ENCODE measurements around the gene FAM170B.

FAM170B gene

DNA sequence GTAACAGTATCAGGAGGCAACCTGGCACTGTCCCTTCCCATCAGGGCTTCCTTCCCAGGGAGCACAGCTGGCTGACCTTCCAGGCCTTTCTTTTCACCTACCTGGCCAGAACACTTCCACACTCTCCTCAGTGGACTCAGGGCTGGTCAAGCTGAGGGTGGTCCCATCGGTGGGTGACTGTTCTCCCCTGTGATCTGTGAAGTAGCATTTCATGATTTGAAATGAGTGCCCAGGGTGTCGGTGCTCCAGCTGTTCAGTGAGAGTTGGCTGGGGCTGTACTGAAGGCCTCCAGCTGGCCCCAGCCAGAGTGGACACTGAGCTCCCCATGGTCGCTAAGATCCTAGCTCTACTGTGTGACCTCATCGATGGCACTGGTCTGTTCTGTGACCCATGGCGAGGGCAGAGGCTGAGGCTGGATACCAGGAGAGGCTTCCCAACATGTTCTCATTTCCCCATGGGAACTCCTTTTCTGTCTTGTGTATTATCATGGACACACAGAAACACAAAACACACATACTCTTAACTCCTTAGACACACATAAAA, at the start of gene FAM170B:
Gene FAM170B, minus strand, starts transcription at position 316 of the 543 bp plus-strand sequence. Its CDS starts 103 bp downstream, at position 213.
- DNase-seq (ENCODE audit: low read depth, low spot score): no peak

DNA sequence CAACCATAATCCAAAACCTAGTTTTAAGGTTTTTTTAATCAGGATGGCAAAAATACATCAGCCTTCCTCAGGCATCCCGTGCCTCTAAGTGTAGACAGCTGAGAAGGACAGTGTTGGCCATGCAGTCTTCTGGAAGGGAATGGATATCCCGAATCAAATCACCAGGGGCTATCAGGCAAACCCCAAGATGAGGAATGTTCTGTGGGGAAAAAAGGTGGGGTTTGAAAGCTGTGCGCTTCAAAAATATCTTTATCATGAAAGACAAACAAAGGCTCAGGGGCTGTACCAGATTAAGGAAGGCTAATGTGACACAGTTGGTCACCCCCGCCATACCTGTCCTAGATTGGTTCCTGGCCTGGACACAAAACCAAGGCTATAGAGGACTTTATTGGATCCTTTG, 49.0 kb upstream of the FAM170B start:
- no peak for DNase-seq (ENCODE audit: low read depth, low spot score)

DNA sequence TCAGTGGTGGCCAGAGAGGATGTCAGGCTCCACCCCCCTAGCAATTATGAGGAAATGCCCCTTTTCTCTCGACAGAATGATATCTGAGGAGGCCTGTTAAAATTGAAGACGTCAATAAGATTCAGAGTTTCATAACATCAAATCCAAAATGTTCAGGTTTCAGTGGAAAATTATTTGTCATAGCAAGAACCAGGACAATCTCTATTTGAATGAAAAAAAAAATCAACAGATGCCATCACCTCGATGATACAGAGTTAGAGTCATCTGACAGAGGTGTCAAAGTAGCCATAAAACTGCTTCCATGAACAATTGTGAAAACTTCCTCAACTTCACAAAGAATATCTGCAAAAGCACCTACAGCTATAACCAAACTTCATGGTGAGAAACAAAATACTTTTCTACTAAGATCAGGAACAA, 46.6 kb upstream of the FAM170B start:
- no peak for DNase-seq (ENCODE audit: low read depth, low spot score)

DNA sequence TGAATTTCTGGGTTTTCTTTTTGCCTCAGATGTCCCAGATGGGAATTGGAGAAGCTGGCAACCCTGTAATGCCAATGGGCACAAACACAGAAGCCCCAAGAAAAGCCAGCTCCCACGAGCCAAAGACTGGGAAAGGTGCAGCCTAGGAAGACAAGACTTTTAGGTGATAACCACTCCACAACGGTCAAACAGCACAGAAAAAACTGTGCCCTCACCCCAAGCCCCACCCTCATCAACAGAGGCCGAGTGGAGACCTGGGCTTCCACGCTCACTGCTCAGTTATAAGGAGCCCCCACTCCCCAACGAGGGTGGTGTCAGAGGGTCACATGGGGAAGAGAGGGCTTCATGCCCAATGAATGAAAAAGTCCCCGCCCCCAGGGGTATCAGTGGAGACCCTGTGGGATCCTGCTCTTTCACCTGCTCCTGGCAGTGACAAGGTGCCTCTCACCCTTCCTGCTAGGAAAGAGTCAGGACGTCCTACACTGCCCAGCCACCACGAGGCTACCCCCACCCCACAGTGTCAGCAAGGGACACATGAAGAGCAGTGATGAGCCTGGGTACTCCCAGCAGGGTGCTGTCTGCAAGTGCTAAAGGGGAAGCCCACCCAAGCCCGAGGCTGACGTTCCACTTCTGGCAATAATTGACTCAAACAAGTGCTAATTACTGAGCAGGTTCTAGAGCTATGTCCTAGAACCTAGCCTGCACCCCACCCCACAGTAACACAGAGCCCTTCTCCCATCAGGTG, 46.0 kb upstream of the FAM170B start:
- no peak for DNase-seq (ENCODE audit: low read depth, low spot score)

DNA sequence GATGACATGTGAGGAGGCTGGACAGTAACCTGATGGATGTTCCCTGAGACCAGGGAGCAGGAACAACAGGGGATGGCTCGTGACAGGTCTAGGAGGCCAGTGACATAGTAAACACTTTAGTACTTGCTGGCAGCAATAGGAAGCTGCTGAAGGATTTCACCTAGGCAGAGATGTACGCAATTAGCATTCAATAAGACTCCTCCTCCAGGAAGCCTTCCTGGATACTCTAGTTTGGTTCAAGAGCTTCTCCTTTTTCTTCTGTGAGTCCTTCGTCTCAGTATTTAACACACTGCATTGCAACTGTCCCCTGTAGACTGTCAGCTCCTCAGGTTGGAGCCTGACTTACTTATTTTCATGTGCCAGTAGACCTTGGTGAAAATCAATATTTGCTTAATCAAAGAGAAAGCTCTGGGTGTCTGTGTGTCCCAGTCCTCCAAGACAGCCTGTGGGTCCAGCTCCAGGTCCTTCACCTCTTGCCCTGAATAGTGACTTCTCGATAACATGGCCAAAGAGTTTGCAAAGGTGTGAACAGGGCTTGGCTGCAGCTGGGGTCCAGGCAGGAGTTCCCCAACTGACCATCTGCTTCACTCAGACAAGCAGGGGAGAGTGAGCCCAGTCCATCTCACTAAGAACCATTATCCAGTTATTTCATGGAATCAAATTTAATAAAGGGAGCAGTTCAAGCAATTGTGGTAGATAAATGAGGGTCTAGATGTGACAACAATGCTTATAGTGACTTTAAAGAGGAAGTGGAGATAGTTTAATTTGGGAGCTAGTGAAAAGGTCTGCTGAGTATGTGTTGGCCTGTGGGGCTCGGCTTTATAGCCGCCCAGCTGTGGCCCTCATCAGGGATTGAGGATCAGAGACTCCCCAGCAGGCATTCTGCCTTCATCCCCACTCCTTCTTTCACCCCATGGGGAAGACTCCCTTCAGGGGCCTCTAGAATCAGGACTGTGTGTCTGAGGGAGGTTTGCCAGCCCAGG, 45.0 kb upstream of the FAM170B start:
- DNase-seq (ENCODE audit: low read depth, low spot score): no peak

GRCh38 chr10:49177391-49178355, 43.9 kb upstream of the FAM170B start:
- DNase-seq (ENCODE audit: low read depth, low spot score): no peak

DNA sequence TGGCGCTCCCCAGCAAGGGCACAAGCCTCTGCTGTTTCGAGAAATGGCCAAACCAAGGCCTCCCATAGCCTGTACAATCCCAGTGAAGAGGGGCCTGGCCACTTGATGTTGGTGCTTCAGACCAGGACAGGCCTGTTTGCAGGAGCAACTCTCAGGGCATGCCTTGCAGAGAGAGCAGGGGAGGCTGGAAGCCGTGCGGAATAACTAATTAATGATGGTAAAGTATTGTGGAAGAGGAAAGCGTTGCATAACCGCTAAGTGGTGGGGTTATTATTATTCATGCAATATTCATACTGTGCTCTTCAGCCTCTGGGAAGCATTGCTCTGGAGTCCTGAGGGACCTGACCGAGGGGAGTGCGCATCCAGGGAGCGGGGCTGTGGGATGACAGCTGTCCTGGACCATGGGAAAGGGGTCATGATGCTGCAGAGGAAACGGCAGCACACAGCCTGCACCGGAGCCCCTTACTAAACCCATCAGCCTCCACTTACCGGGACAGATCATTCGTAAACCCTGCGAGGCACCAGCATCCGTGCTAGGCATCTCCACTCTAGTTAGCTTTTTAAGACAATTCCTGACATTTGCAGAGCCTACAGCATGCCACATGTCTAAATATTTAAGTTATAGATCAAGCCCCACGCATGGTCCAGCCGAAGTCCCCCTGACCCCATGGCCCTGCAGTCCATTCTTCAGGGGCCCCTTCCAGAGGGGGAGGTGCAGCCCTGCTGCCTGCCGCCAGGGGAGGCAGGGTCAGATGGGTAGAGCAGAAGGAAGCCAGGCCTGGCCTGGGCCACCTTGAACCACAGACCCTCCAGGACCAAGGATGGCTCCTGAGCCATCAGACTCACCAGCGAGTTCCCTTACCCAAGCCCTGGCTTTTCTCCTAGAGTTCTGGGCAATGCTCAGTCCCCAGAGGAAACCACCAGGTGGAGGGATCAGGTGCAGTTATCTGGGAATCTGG, 42.8 kb upstream of the FAM170B start:
- DNase-seq (ENCODE audit: low read depth, low spot score): no peak

DNA sequence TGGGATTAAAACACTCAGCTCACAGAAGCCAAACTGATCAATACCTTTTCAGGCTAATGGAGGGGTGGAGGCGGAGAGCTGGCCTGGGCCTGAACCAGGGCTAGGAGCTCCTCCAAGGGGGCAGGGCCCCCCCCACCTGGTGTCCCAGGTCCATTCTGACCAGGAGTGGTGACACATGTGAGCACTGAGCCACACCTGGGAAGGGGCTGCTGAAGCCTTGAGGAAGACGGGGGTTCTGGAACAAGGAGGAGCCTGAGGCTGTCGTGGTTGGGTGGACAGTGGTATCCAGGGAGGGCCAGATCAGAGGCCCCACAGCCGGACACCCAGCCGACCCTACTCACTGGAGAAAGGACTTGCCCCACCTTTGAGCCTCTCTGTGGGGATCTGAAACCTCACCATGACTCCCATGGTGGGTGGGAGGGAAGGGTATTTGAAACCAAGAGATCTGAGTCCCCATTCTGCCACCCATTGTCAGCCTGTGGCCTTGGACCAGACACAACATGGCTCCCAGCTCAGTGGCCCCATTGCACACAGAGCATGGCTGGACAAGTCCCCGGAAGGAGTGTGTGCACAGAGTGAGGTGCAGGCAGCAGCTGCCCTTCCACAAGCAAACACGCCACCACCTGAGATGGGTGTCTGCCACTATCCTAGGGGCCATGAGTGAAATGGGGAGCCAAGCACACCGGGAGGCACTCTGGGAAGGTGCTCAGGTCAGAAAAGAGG, 41.9 kb upstream of the FAM170B start:
- no peak for DNase-seq (ENCODE audit: low read depth, low spot score)

GRCh38 chr10:49174926-49175500, 41.2 kb upstream of the FAM170B start:
- DNase-seq (ENCODE audit: low read depth, low spot score): no peak

GRCh38 chr10:49174261-49174925, 40.6 kb upstream of the FAM170B start:
- no peak for DNase-seq (ENCODE audit: low read depth, low spot score)

DNA sequence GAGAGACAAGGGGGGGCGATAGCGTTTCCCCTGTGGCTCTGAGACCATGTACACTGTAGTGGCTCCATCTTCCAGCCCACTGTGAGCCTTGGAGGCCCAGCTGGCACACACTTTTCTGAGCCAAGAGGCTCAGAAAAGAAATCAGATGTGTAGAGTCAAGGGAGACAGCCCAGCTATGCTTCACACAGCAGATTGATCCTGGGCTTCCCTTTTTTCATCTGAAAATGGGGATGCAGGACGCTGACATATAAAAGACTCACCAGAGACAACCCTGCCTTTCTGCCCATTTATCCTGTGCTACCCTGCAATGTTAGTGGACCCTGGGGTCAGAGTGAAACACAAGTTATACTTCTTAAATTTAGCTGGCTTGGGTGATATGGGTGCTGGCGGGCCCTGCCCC, 40.0 kb upstream of the FAM170B start:
- DNase-seq (ENCODE audit: low read depth, low spot score): no peak

DNA sequence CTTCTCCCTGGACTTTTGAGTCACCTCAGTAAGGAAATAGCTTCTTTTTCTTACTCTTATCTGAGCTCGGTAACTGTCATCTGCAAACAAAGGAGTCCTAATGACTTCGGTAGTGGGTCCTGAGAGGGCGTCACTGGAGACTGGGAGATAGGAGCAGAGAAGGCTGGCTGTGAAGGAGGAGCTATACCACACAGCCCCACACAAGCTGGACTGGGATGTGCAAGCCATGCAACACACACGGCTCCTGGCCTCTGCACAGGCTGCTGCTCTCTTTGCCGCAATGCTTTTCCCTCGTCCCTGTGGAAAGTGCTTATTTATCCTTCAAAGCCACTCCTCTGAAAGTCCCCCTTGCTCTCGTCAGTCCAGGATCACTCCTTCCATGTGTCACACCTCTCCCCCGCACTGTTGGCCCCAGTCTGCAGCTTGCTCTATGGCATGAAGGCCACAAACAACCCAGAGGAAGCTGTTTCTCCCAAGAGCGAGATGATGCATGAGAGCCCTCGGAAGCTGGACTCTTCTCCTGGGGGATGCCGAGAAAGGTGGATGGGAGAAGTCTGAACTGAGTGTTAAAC, 39.5 kb upstream of the FAM170B start:
- DNase-seq (ENCODE audit: low read depth, low spot score): no peak

DNA sequence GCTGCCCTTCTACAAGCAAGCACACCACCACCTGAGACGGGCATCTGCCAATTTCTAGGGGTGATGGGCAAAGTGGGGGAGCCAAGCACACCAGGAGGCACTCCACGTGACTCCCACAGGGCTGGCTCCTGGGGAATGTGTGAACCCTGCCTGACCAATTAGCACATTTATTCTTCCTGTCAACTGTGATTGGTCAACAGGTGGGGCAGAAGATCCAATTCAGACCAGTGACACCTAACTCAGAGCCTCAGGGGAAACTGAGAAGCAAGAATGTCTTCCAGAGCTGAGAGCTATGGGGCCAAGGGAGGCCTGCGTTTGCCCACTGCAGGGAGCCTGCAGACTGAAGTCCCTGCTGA, 38.9 kb upstream of the FAM170B start:
- DNase-seq (ENCODE audit: low read depth, low spot score): no peak

DNA sequence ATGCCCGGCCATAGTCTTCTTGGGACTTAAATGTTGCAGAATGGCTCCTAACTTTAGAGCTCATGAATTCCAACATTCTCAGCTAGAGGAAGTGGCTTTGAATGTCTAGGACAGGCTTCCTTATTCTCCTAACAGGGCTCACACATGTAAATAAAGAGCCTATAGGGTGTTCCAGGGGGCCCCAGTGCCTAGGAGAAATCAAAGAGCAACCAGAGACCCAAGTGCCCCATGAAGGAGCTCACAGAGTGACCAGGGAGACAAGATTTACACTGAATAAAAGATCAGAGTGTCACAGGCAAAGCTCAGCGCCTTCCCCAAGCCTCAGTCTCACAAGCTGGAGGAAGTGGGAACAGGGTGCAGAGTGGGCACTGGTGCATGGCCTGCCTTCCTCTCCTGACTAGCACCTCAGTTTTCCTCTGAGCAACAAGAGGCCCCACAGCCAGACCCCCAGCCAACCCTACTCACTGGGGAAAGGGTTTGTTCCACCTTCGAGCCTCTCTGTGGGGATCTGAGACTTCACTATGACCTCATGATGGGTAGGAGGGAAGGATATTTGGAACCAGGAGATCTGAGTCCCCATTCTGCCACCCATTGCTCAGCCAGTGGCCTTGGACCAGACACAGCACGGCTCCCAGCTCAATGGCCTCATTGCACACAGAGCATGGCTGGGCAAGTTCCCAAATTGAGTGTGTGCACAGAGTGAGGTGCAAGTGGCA, 38.4 kb upstream of the FAM170B start:
- DNase-seq (ENCODE audit: low read depth, low spot score): no peak

DNA sequence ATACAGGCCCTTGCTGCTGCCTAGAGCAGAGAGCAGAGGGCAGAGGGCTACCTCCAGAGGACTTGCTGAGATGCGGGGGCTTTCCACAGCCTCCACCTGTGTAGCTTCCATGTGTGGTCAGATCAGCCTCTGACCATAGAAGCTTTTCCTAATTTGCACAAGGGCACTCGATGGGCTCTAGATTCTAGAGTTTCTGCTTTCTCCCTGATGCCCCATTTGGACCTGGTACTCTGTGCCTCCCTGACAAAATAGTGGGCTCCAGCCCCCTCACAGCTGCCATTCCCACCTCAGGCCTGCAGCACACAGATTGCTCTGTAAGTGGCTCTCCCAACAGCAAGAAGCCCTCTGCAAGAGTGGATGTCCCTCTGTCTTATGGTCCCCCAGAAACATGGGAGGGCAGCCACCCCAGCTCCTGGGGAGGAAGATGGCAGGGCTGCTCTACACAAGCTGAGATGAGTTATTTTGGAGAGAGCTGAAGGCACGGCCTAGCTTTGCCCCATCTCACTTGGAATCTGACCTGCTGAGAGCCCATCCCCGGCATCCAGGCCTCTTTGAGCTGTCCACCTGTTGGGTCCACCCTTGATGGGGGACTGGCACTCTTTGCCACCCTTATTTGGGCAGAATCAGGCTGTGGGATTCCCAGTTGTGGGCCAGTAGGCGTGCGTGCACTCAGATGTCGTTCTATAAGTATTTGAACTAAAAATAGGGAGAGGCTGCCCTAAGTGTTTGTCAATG, 37.7 kb upstream of the FAM170B start:
- no peak for DNase-seq (ENCODE audit: low read depth, low spot score)

- DNase-seq (ENCODE audit: low read depth, low spot score): no peak
Measured at GRCh38 chr10:49170632-49171325, 37.0 kb upstream of the FAM170B start.

Measured in iPS DF 19.7 (cell line).